HFF-Myc (cell line): Measurements from ENCODE around the gene BLCAP.

ENCODE experiments used
- DNase-seq: peaks from one replicate; pipeline ENCODE4 v3.0.0-alpha.2; 2011; ENCODE audit warnings: low read depth; ENCODE audit errors: extremely low read depth
- H3K4me3 ChIP-seq: replicated peaks from 2 replicates; pipeline ENCODE4 v1.5.1; 2011; ENCODE audit warnings: low read depth, mild to moderate bottlenecking, control low read depth, low read length
- TF ChIP-seq, protein P1 (sequence below): IDR thresholded peaks from 2 replicates; pipeline ENCODE4 v1.5.1; 2012; ENCODE audit warnings: mild to moderate bottlenecking, low read depth, low read length, control low read depth; ENCODE audit errors: missing control alignments

Gene BLCAP

DNA sequence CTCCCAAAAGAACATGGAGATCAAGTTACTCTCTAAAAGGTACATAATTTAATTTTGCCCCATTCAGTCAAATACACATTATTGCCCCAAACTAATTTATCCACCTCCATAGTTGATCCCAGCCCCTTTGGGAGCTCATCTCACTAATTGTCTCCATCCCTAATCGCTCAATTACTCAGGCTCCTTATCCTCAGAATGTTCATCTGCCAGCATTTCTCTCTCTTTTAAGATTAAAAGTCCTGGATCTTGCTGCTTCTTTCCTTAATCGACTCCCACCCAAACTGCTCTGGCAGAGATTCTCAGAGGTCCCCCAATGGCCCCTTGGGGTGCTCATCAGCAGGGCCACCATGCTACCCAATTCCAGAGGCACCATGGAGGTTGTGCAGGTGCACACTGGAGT, 25.0 kb downstream of the BLCAP start:
- TF ChIP-seq, protein P1, sequence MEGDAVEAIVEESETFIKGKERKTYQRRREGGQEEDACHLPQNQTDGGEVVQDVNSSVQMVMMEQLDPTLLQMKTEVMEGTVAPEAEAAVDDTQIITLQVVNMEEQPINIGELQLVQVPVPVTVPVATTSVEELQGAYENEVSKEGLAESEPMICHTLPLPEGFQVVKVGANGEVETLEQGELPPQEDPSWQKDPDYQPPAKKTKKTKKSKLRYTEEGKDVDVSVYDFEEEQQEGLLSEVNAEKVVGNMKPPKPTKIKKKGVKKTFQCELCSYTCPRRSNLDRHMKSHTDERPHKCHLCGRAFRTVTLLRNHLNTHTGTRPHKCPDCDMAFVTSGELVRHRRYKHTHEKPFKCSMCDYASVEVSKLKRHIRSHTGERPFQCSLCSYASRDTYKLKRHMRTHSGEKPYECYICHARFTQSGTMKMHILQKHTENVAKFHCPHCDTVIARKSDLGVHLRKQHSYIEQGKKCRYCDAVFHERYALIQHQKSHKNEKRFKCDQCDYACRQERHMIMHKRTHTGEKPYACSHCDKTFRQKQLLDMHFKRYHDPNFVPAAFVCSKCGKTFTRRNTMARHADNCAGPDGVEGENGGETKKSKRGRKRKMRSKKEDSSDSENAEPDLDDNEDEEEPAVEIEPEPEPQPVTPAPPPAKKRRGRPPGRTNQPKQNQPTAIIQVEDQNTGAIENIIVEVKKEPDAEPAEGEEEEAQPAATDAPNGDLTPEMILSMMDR: no peak
- DNase-seq: no peak
- no peak overlapping the region for H3K4me3 ChIP-seq

DNA sequence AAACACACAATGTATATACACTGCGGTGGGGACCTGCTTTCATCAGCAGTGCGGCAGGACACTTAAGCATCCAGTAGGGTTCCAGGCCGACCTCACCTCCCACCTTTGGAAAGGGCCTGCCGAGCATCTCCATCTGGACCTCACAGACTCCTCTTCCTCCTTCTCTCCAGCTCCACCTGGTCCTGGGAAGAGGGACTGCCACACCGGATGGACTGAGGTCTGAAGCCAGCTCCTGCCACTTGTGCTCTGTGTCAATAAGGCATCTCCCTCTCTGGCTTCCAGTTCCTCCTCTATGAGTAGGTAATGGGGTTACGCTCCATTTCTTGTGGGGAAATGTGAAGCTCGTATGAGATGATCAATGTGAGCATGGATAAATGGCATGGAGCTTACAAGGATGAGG, 25.7 kb downstream of the BLCAP start:
- no peak for DNase-seq
- TF ChIP-seq, protein P1: peak; percentile 3
- no peak overlapping the region for H3K4me3 ChIP-seq

DNA sequence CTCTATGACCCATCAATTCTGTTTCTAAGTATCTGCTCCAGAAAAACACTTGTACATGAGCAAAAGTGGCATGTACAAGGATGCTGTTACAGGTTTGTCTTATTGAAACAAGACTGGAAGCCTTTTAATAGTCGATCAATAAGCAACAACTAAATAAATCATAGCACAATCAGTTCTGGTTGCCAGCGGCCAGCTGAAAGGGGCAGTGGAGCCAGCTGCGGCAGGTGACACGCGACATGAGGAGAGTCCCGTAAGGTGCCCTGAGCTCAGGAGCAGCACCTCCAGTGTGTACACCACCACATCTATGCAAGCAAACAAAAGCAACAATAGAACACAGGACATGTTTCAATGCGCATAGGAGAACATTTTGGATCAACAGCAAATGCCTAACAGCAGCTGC, 27.4 kb downstream of the BLCAP start:
- no peak for DNase-seq
- no peak overlapping the region for H3K4me3 ChIP-seq
- TF ChIP-seq, protein P1: no peak

DNA sequence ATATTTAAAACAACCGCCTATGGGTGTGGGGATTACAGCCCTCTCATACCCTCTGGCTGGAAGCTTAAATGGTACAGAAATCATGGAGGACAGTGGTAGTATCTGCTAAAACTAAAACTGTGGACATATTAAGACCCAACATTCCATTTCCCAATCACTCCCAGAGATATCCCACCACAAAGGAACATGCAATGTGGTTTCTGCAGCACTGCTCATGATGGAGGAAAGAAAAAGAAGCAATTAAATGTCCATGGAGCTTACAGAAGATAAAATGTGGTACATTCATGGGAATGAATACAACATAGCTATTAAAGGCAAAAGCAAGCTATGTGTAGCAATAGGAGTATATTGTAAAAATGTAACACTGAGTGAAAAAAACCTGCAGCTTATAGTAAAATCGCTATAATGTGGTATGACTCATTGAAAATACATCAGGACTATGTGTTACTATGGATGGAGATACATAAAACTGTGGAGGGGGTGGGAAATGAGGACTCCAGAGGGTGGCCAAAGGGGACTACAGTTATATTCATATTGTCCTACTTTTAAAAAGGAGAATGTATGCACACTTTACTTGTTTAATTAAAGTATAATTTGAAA, 29.5 kb downstream of the BLCAP start:
- TF ChIP-seq, protein P1: no peak
- no peak overlapping the region for H3K4me3 ChIP-seq
- no peak for DNase-seq

DNA sequence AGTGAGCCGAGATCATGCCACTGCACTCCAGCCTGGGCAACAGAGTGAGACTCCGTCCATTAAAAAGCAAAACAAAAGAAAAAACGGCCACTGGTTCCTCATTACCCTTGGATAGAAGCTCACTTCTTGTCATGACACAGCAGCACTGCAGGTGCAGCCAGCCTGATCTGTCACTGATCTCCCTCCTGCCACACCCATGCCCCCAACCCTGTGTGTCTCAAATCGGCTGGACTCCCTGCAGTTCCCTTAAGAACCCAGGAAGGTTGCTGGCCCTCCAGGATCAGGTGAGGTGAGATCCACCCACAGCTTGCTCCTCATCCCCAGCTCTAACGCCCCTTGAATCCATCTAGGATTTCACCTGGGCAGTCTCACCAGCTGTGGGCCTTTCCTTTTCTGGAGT, 32.9 kb downstream of the BLCAP start:
- no peak for DNase-seq
- TF ChIP-seq, protein P1: no peak
- no peak overlapping the region for H3K4me3 ChIP-seq

DNA sequence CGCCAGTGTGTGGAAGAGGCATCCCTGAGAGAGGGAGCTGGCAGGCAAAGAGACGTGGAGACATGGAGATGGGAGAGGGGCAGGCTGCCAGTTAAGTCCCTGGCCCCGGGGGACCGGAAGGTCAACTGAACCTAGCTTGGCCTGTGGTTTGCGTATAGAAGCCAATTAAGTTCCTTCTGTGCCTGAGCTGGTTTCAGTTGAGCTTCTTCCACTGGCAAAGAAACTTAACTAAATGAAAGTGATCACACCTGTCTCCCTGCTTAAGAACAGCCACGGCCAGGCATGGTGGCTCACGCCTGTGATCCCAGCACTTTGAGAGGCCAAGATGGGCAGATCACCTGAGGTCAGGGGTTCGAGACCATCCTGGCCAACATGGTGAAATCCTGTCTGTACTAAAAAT, 33.4 kb downstream of the BLCAP start:
- TF ChIP-seq, protein P1: no peak
- H3K4me3 ChIP-seq: no peak overlapping the region
- DNase-seq: no peak

DNA sequence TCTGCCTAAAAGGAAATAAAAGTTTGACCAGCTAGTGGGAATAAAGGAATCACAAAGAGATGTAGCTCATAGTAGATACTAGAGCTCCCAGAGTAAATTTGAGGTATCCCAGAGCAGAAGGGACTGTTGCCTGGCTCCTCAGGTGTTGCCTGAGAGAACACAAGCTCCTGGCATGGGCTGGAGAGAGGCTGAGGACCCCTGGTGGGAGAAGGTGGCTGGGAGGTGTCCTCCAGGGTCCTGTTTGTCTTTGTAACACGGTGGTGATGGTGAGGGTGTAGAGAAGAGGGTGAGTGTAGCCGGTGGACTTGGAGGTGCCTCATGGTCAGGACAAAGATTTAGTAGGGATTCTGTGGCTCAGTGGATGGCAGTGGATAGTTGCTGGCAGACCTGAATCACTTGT, 34.7 kb downstream of the BLCAP start:
- DNase-seq: no peak
- no peak overlapping the region for H3K4me3 ChIP-seq
- TF ChIP-seq, protein P1: no peak
